HG03565 (cell line): ENCODE data around the gene FAM149A.
A peak's percentile ranks its signal among the peaks of the same experiment; 100 is the strongest.

ENCODE experiments used
- ATAC-seq: cut with Tn5 transposase; IDR thresholded peaks from one replicate; pipeline ENCODE4 v1.9.1; 2021; ENCODE audit warnings: mild to moderate bottlenecking, moderate library complexity; ENCODE audit not compliant: unreplicated experiment

The FAM149A gene

DNA sequence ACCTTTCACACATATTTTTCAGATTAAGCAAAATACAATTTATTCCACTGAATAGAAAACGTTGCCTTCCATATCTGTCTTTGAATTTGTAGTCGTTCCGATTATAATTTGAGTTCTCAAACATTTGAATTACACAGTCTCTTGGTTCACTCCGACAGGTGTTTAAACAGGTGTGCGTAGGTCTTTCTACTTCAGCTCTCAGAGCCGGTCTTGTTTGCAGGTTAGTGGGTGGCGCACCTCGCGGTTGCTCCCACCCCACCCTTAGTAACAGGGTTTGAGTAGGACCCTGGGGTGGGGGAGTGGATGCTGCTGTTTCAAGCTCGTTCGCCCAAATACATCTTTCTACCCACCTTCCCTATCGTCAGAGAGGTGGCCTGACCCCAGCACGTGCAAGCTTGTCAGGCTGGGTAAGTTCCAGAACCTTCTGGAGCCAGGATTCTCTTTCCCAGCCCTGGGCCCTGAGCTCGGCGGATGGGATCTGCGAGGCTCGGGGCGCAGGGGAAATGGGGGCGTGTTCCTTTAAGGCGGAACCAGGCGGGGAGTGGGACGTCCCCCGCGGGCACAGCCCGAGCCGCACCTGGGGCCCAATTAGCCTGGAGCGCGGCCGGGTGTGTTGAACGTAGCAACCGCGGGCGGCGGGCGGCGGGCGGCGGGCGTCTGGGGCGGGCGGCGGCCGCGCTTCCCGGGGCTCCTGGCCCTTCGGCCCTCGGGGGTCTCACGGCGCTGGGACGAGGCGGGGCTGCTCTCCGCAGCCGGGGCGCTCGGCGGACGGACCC is at the start of gene FAM149A:
Gene FAM149A, plus strand, starts transcription at position 591 of the 776 bp plus-strand sequence.
- no peak for ATAC-seq

DNA sequence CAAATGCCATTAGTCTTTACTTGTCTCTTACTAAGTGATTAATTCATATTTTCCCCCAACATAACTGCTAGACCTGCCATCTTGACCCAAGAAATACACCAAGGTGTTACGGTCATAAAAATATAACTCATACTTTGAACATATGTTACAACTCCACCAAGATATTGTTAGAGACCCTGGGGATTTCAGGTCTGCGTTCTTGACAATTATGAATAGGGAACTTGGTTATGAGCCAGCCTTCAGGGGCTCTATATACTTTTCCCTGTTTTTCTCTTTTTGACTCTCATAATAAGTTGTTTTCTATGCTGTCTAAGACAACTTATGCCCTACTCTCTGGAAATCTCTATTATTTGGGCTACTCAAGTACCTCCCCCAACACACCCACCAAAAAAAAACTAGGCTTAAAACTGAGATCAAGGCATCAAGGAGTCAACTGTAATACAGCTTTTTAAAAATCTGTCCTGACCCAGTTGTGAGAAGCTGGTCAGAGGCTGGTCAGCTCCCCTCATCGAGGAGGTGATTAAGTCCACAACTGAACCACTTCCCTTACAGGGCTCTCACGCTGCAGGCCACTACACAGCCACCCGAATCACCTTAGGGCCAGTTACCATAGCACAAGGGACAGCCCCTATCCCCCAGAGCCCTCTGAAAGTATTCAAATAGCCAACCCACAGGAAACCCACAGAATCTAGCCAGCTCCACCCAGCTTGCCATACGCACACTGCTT is 46.1 kb upstream of the FAM149A start:
- ATAC-seq, result peak; percentile 100

GRCh38 chr4:186058980-186059316 is 45.6 kb upstream of the FAM149A start:
- ATAC-seq, result no peak

DNA sequence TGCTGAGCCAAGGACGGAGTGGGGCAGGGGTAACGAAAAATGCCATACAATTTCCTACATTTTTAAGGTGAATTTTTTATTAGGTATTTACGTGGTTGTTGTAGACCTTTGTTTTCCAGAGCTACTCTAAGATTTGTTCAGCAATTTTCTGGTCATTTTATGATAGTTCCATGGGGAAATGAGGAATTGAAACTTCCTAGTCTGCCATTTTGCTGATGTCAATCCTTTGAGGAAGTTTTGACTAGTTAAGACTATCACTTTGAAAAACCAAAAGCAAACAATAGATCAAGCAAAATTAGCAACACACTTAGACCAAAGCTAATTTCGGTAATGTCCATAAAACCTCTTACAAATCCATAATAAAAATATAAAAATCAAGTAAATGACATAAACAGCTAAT is 42.6 kb upstream of the FAM149A start:
- ATAC-seq, result no peak

- ATAC-seq, result peak; percentile 71
These were observed 36.6 kb upstream of the FAM149A start for GRCh38 chr4:186067757-186068385.

DNA sequence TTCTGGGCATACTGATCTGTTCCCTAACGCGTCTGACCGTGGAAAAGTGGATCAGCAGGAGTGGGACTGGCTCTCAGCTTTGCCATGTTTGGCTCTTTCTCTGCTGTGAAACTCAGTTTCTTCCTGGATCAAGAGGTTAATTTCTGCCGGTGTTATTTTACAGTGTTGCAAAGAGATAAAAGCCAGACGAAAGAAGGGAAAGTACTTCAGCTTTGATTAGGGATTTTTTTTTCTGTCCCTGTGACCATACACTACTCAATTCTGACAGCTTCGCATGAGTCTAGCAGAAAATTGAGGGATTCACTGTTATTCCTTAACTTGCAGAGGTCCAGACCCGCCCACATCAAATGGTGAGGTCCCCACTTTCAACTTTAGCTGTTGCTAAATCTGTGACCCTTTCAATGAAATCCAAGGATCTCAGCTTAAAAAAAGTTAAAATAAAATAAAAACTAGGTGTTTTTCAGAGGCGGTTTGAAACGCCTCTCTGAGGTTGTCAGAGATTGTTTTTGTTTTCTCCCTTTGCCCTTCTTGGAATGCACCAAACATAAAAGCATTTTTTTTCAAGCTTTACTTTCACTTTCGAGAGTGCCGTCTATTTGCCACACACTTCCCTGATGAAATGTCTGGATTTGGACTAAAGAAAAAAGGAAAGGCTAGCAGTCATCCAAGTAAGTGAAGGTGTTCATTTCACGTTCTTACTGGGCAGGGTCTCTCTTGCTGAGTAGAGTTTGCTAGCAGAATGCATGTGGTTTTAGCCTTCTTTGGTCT is 35.7 kb upstream of the FAM149A start, which contains the start of gene TLR3:
Gene TLR3, plus strand, starts transcription at position 576 of the 768 bp plus-strand sequence. CDS start 7,464 bp downstream, outside the sequence.
- ATAC-seq, result no peak

DNA sequence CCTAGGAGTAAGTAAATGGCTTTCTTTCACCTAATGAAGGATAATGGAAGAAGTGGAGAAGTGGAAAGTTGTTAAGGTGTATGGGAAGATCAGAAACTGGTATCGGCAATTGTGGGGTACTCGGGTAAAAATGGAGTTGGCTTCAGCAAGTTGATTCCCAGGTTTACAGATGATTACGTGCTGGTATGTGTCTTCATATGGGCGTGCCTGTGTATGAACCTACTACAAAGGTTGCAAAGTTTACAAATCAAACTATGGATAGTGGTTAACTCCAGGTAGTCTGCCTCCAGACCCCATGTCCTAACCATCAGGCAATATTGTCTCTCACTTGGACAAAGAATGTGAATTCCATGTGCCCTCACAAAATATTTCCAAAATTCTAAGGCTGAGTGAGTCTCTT is 34.8 kb upstream of the FAM149A start:
- no peak for ATAC-seq

- no peak for ATAC-seq
These were observed 32.0 kb upstream of the FAM149A start for GRCh38 chr4:186072516-186072915.

- ATAC-seq, result no peak
These were observed 30.3 kb upstream of the FAM149A start for GRCh38 chr4:186074189-186074588.

GRCh38 chr4:186078981-186079638 is 25.4 kb upstream of the FAM149A start:
- no peak for ATAC-seq

DNA sequence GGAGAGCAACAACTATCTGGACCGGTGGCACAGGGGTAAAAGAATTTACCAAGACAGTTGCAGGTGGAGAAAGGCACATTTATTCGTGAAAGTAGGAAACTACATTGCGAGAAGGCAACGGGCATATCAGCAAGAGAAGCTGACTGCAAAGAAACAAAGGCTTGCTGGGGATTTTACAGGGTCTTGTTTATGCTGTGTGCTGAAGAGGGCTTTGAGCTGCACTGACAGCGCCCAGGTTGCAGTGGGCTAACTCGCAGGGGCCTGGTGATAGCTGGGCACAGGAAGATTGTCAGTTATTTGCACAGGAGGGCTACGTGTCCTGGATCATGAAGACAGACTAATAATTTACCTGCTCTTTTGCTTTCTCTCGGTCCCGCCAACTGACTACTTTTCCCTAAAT is 24.8 kb upstream of the FAM149A start:
- ATAC-seq, result no peak

DNA sequence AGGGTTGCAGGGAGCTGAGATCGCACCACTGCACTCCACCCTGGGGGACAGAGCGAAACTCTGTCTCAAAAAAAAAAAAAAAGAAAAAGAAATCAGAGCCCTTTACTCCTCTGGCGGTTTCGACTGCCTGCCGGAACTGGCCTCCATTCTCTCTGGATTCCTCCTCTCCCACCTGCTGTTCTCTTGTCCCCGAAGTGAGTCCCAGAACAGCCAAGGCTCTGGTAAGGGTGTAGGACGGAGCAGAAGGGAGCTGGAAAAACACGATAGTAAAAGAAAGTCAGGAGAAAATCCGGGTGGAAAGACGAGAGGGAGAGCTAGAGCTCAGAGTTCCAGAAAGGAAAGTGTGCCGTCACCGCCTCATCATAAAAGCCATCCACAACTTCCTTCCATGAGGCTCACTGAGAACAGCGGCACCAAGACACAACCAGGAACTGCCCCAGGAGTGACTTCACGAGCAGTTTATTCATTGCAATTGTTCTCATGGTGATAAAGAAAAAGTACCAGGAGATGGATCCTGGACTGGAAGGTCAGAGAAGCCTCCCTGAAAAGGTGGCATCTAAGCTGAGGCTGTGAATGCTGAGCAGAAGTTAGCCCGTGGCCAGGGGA is 23.2 kb upstream of the FAM149A start:
- no peak for ATAC-seq

- ATAC-seq, result no peak
These were observed 22.3 kb upstream of the FAM149A start for GRCh38 chr4:186082221-186082620.

DNA sequence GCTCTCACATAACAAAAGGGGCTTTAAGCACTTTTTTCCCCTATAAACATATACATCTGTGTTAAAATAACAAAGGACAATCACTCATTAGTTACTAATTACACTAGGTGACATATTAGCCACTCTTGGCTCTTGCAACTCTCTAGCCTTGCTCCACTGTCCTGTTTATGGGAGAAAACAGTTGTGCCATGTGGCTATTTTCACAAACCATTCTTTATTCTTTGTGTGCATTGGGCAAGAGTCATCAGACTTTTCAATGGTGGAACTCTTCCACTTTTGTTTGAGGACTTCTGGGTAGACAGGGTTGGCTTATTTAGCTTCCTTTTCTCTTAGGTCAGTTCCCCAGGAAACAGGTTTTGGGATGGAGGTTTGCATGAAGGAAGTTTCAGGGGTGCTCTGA is 16.0 kb upstream of the FAM149A start:
- no peak for ATAC-seq

DNA sequence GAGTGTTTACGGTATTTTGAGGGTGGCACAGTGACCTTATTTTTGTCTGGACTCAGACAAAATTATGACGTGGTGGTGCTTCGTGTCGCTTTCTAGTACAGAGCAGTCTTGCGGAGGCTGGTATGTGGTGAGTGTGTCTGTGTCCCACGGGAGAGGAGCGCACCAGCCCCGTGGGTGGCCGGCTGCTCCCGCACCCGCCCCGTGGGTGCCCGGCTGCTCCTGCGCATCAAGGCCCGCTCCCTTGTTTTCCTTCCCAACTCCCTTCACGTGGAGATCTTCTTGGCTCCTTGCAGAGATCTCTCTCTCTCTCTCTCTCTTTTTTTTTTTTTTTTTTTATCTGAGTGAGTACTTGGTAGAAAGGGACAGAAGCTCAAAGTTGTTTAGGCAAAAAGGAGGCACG is 12.2 kb upstream of the FAM149A start:
- ATAC-seq, result no peak

GRCh38 chr4:186095406-186095805 is 9.1 kb upstream of the FAM149A start:
- no peak for ATAC-seq

DNA sequence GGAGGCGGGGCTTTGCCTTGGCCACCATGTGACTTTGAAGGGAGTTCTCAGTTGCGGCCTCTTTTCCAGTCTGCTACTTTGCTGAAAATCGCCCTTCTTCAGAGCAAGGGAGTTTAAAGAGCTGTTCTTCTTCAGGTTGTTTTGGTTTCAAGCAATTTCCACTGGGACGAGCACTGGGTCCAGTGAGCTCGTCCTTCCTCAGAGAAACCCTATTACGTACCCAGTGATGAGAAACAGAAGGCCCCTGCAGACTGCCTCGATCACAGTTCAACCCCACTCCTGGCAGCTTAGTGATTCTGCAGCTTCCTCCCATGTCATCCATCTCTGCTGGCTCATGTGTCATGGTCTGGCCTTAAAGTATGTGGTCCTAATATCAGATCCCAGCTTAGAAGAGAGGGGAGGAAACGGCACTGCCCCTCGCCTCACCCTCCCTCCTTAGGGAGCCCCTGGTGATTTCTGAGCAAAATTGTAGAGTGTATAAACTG is 7.8 kb upstream of the FAM149A start:
- no peak for ATAC-seq

DNA sequence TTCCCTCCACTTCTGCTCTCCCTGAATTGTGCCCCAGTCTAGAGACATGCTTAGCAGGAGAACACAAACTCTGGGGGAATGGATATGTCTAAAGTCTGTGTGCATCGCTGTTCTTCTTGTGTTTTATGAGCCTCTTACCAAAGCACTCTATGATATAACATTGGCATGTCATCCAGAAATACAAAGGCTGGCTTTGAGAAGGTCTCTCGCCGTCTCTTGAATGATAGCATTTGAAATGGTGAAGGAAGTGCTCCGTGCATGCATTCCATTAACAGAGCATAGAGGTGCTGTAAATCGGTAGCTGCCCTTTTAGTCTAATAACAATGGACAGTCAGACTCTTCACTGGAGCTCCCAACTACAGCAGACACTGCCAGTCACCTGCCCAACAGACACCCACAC is 7.1 kb upstream of the FAM149A start:
- ATAC-seq, result no peak

DNA sequence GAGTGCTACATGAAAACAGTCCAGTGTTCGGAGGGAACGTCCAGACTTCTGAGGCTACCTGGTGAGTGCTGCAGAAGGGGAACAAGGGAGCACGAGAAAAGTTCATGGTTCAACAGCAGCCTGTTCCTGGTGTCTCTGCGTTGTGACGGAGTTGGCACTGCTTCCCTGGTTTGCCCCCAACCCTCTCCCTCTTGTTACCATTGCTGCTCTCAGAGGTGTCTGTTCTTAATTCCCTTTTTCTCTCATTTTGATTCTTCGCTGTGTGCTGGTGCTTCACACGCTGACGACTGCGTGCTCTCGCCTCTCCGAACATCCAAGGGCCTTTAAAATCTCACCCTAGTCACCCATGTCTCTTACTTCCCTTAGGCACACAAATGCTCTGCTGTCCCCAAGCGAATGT is 1.6 kb upstream of the FAM149A start:
- ATAC-seq, result no peak
